Stimulated activated naive B cell treated with anti-CD40 and anti-IgM and Interleukin-4, amounts not matched to agents 10 μg/mL and 1 μg/mL and 100 μg/mL, for 72 hours (primary cell): ENCODE data around the gene CETN3.

Source experiments
- ATAC-seq, 2 donors: fragments of 150-1000 bp; cut with Tn5 transposase; replicated peaks; 2 replicates each; pipeline ENCODE4 v1.10.0; 2021; ENCODE audit warnings: moderate library complexity in 1 of 2
- DNase-seq: peaks from one replicate; pipeline ENCODE4 v3.0.0; 2021
- H3K27ac Mint-ChIP-seq: one replicate; pipeline ENCODE4 v1.8.0; 2022; ENCODE audit warnings: mild to moderate bottlenecking, mixed read lengths
- H3K27me3 Mint-ChIP-seq, 2 donors: one replicate each; pipeline ENCODE4 v1.8.0; 2022; ENCODE audit warnings: mixed read lengths in 2 of 2
- H3K36me3 Mint-ChIP-seq, 2 donors: one replicate each; pipeline ENCODE4 v1.8.0; 2022; ENCODE audit warnings: mixed read lengths in 2 of 2, mild to moderate bottlenecking in 1 of 2
- H3K4me1 Mint-ChIP-seq, 2 donors: one replicate each; pipeline ENCODE4 v1.8.0; 2022; ENCODE audit warnings: mixed read lengths in 2 of 2, mild to moderate bottlenecking in 1 of 2
- H3K4me3 Mint-ChIP-seq, 2 donors: one replicate each; pipeline ENCODE4 v1.8.0; 2022; ENCODE audit warnings: mild to moderate bottlenecking in 2 of 2, mixed read lengths in 2 of 2, moderate library complexity in 1 of 2
- H3K9me3 Mint-ChIP-seq, 2 donors: one replicate each; pipeline ENCODE4 v1.8.0; 2022; ENCODE audit warnings: mixed read lengths in 2 of 2, mild to moderate bottlenecking in 1 of 2

CETN3 gene

DNA sequence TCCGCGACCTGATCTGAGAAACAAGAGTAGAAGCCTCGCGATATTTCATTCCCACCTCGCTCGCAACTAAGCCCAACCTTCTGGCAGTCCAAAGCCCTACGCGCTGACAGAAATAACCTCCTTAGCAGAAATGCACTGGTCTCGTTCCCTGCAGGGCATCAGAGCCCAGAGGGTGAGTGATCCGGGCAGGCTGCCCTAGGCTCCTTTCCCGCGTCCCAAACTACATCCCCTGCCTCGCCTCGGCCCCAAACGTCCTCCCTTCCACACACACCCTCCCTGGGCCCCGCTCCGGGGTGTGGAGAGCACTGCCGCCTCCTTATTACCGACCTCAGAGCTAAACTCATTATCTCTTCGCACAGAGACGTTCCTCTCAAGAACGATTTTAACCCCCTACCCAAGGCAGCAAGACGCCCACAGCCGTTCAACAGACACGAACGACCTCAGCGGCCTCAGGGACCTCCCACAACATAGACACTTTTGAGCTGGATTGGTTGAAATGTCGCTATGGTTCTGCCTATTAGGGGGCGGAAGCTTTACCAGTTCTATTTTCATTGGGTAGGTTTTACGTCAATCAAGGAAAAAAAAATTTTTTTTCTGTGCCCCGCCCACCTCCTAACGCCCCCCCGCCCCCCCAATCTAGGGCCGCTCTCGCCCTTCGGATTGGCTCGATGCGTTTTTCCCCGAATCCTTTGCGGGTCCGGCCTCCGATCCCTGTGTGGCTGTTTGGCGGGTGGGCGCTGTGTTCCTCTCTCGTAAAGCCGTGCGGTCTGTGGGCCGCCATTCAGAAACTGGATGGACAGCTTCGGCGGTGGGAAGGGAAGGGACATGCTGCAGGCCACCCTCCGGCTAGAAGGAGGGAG, at the start of gene CETN3:
CETN3 (minus strand) TSS at position 439 of the 860 bp plus-strand sequence; CDS start at position 344, 95 bp downstream.
- no peak within 1 kb of the TSS for H3K4me3 Mint-ChIP-seq
- no peaks in the 10 kb centered on the region for H3K27me3 Mint-ChIP-seq
- DNase-seq (peak; percentile 91), ATAC-seq (peak; percentile 92 to 94)
- no peaks in the 10 kb centered on the region for H3K9me3 Mint-ChIP-seq
- peaks cover 13 to 29% of the 10 kb centered on the region in 2 donors for H3K36me3 Mint-ChIP-seq
- no peak within 1 kb of the TSS for H3K27ac Mint-ChIP-seq
- H3K4me1 Mint-ChIP-seq, result peaks cover 5 to 13% of the 10 kb centered on the region in 2 donors

DNA sequence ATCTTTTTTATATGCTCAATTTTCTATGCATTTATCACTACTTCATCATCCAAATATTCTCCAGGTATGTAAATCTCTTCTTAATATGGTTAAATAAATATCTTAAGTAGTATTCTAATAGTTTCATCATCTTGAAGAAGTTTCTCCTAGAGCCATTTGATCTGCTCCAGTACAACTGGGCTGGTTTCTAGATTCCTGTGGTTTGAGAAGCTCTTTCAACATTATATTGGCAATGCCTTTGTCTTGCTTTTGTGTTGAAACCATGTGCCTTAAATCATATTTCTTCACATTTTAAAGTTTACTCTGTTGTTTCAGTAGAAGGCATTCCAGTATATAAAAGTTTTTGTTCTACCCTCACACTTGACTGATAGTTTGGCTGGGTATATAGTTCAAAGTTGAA, 37.4 kb upstream of the CETN3 start:
- H3K27ac Mint-ChIP-seq, result no peak overlapping the region
- H3K27me3 Mint-ChIP-seq, result no peaks in the 10 kb centered on the region
- no peaks in the 10 kb centered on the region for H3K9me3 Mint-ChIP-seq
- no peaks in the 10 kb centered on the region for H3K36me3 Mint-ChIP-seq
- no peak for ATAC-seq
- no peak overlapping the region for H3K4me3 Mint-ChIP-seq
- DNase-seq, result no peak
- no peaks in the 10 kb centered on the region for H3K4me1 Mint-ChIP-seq

DNA sequence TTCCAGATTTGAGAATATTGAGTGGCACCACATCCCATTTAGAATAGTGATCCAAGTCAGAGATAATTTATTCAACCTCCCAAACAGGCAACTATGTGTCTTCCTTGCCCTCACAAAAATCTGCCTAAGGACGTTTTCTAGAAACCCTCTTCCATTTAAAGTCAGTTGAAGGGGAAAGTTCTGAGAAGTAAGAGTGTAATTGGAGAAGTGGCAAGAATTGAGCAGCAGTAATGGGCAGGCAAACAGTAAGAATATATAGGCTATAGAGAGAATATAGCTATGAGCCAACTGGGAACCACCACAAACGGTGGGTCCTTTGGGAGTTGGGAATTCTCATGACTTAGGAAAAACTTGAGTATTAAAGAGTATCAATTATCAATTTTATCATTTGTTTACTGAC, 31.1 kb upstream of the CETN3 start:
- Mint-ChIP-seq H3K36me3 (no peaks in the 10 kb centered on the region), H3K27ac (no peak overlapping the region), H3K4me1 (peaks cover 0 to 5% of the 10 kb centered on the region in 2 donors), H3K27me3 (no peaks in the 10 kb centered on the region), H3K9me3 (no peaks in the 10 kb centered on the region), H3K4me3 (no peak overlapping the region)
- no peak for ATAC-seq
- DNase-seq, result no peak

DNA sequence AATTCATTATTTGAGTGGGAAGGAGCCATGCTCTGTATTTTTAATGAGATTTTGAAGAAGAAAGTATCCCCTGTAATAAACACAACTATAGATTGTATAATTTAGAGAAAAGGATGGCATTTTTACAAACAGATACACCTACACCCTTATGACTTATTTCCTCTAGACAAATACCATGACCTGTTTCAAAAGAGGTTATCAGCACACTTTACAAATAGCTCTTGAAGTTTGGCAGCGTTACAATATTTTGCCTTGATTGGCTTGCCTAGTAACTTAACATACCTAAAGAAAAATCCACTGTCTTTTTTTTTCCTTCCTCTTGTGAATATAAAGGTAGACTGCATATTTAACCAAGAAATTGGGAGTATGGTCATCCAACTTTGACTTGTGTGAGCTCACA, 28.5 kb upstream of the CETN3 start:
- DNase-seq, result no peak
- Mint-ChIP-seq H3K4me1 (peaks cover 0 to 5% of the 10 kb centered on the region in 2 donors), H3K9me3 (no peaks in the 10 kb centered on the region), H3K36me3 (no peaks in the 10 kb centered on the region), H3K27me3 (no peaks in the 10 kb centered on the region), H3K4me3 (no peak overlapping the region), H3K27ac (no peak overlapping the region)
- ATAC-seq, result no peak

DNA sequence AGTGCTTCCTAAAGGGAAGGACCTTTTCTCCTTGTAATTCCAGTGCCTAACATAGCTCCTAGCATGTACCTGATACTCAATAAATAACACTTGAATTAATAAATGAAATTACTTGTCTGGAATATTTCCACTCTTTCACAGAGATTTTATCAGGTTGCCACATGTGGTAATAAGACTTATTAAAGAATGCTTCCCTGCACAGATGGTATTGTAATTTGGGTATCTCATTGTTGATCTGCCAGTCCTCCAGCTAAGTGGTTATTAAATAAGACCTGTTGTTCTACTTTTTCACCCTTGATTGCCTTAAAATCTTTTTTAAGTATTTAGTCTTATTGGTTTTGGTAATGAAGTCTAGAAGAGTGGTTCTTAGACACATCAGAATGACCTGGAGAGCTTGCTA, 28.1 kb upstream of the CETN3 start:
- H3K4me1 Mint-ChIP-seq, result peaks cover 0 to 5% of the 10 kb centered on the region in 2 donors
- H3K27me3 Mint-ChIP-seq, result no peaks in the 10 kb centered on the region
- ATAC-seq, result no peak
- H3K27ac Mint-ChIP-seq, result no peak overlapping the region
- H3K9me3 Mint-ChIP-seq, result no peaks in the 10 kb centered on the region
- H3K36me3 Mint-ChIP-seq, result no peaks in the 10 kb centered on the region
- no peak overlapping the region for H3K4me3 Mint-ChIP-seq
- no peak for DNase-seq

DNA sequence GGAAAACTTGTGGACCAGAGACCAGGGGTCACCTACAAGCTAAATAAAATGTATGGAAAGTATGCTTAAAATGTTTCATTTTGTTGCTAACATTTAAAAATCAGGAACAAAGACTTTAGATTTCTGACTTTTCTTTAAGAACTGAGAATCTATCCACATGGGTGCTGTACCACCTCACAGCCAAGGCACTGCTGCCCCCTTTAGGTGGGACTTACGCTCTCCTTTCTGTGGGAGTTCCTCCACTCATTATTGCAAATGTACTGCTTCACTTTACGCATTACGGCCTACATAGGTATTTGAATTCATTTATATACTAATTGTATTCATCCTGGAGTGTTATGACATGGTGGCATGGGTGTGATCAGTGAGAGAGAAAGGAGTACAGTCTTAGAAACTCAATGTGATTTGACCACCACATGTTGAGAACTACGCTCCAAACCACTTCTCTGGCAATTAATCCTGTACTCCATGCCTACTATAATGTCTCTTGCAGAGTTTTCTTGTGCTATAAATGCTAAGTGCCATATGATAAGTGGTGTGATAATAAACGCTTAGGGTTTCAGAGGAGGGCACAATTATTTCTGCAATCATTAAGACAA, 24.7 kb upstream of the CETN3 start:
- no peaks in the 10 kb centered on the region for H3K4me1 Mint-ChIP-seq
- H3K9me3 Mint-ChIP-seq, result no peaks in the 10 kb centered on the region
- H3K27me3 Mint-ChIP-seq, result peaks cover 0 to 6% of the 10 kb centered on the region in 2 donors
- ATAC-seq (peak; percentile 70 to 80), DNase-seq (peak; percentile 22)
- no peaks in the 10 kb centered on the region for H3K36me3 Mint-ChIP-seq
- no peak overlapping the region for H3K27ac Mint-ChIP-seq
- H3K4me3 Mint-ChIP-seq, result no peak overlapping the region

DNA sequence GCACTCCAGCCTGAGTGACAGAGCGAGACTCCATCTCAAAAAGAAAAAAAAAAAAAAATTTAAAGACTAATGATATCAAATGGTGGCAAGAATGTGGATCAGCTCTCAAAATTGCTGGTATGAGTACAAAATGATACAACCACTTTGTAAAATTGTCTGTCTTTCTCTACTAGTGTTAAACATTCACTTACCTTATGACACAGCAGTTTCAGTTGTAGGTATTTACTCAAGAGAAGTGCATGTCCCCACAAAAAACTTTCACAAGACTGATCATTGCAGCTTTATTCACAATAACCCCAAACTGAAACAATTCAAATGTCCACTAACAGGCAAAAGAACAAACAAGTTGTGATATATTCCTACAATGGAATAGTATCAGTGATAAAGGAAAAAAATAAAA, 14.7 kb upstream of the CETN3 start:
- ATAC-seq (no peak), DNase-seq (no peak)
- Mint-ChIP-seq H3K4me3 (no peak overlapping the region), H3K4me1 (peaks cover 0 to 1% of the 10 kb centered on the region in 2 donors), H3K27me3 (peaks cover 12 to 18% of the 10 kb centered on the region in 2 donors), H3K27ac (no peak overlapping the region), H3K36me3 (no peaks in the 10 kb centered on the region), H3K9me3 (no peaks in the 10 kb centered on the region)

DNA sequence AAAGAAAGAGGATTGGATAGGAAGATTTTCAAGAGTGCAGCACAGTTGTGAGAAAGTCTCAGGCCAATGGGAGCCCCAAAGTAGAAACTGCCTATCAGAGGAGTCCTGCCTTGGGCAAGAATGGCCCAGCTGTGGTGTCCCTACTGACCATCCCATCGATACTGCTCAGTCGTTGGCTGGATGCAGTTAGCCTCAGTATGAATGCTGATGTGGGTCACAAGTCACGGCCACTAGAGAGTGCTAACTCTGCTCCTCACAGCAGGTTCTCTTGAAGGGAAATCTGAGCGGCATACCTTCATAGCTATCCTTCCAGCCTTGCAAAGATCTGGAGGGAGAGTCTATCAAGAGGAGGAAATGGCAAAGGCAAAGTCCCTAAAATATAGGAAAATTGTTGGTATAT, 11.6 kb upstream of the CETN3 start:
- H3K36me3 Mint-ChIP-seq, result no peaks in the 10 kb centered on the region
- peaks cover 0 to 1% of the 10 kb centered on the region in 2 donors for H3K4me1 Mint-ChIP-seq
- ATAC-seq (no peak), DNase-seq (no peak)
- no peak overlapping the region for H3K4me3 Mint-ChIP-seq
- no peaks in the 10 kb centered on the region for H3K9me3 Mint-ChIP-seq
- no peak overlapping the region for H3K27ac Mint-ChIP-seq
- peaks cover 15 to 22% of the 10 kb centered on the region in 2 donors for H3K27me3 Mint-ChIP-seq

DNA sequence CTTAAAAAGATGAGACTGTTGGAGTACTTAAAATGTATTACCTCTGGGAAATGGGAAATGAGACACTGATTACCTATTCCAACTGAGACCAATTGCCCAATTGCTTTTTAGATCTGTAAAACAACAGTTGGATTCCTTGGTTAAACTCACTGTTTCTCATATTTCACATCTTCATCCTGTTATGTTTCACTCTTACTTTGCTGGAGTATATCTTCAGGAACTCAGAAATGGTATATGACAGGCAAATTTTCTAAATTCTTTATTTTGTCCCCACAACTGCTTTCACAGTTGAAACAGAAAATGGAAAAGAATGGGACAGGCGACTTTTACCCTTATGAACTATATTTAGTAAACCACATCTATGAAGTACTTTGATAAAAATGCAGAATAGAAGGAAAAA, 8.7 kb upstream of the CETN3 start:
- no peak for ATAC-seq
- H3K27me3 Mint-ChIP-seq, result peaks cover 15 to 22% of the 10 kb centered on the region in 2 donors
- DNase-seq, result no peak
- no peak overlapping the region for H3K4me3 Mint-ChIP-seq
- no peak overlapping the region for H3K27ac Mint-ChIP-seq
- H3K36me3 Mint-ChIP-seq, result peaks cover 0 to 9% of the 10 kb centered on the region in 2 donors
- no peaks in the 10 kb centered on the region for H3K9me3 Mint-ChIP-seq
- H3K4me1 Mint-ChIP-seq, result no peaks in the 10 kb centered on the region

DNA sequence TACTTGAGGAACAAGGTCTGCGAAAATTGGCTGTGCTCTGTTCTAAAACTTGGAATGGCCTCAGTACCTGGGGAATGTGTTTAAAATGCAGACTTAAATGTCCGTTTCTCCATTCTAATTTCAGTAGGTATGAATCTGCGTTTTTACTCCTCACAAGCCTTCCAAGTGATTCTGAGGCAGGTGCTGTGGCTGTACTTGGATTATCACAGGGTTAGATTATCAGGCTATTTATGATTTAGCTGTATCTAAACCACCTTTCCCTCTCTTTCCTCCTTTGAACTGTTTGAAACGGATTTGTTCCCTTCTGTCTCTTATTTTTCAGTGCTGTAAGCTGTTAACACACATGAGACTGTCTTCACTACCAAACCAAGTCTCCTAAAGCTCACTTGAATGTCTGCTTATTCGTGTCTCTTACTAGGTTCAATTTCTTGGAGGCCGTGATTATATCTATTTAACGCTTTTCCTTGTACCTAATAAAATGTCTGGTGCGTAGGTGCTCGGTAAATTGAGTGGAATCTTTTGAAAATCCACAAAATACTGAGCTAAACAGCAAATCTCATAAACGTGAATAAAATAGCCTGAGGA, 714 bp upstream of the CETN3 start:
- peaks cover 3 to 13% of the 10 kb centered on the region in 2 donors for H3K4me1 Mint-ChIP-seq
- no peak overlapping the region for H3K27ac Mint-ChIP-seq
- no peak for DNase-seq
- H3K4me3 Mint-ChIP-seq, result no peak overlapping the region
- no peak for ATAC-seq
- no peaks in the 10 kb centered on the region for H3K9me3 Mint-ChIP-seq
- H3K36me3 Mint-ChIP-seq, result peaks cover 9 to 23% of the 10 kb centered on the region in 2 donors
- H3K27me3 Mint-ChIP-seq, result no peaks in the 10 kb centered on the region

DNA sequence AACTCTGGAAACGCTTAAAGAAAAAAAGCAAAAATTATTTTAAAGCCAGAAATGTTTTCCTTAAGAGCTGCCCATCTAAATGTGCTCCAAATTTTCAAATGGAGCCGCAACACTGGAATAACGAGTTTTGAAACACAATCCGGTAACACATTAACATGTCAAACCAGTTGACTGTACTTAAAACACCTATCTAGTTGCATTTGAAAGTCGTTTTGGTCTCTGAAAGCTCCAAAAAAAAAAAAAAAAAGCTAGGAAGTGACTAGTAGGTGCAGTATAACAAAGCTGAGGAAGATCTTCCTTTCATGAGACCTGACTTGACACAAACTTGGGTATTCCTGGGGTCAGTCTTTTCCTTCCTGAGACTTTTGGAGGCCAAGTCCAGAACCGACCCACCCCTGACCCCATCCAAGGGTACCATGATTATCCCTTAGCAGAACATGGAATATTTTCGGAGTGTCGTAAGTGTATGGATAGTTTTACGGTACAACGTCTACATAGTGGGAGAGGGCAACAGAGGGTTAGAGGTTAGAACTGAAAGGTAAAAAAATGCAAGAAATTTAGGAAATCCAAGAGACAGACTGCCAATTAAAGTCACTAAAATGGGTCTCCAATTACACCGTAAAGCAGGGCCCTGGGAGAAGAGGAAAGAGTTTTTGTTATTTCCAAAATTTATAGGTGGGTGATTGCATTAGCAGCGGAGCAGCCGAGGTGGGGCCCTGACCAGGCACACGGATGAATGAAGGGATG, 812 bp downstream of the CETN3 start:
- Mint-ChIP-seq H3K4me3 (no peak overlapping the region), H3K36me3 (peaks cover 15 to 29% of the 10 kb centered on the region in 2 donors), H3K9me3 (no peaks in the 10 kb centered on the region), H3K27me3 (no peaks in the 10 kb centered on the region), H3K27ac (no peak overlapping the region), H3K4me1 (peaks cover 5 to 13% of the 10 kb centered on the region in 2 donors)
- ATAC-seq (peak in 1 of 2 donors; percentile 0), DNase-seq (no peak)

DNA sequence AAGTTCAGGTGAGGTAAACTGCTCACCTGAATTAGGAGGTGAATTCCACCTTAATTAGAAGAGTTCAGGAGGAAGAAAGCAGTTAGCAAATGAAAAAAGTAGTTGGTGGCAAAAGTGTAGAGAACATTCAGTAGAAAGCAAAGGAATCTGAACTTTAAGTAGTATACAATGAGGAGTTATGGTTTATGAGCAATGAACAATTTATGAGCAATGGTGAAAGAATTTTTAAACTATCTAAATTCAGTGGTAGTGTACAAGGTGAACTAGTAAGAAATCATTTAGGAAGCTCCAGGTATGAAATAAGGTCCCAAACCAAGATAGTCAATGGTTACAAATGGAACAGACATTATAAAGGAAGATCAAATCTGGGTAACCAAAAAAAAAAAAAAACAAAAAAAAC, 3.1 kb downstream of the CETN3 start:
- Mint-ChIP-seq H3K4me1 (peaks cover 8 to 13% of the 10 kb centered on the region in 2 donors), H3K27ac (no peak overlapping the region), H3K9me3 (no peaks in the 10 kb centered on the region), H3K4me3 (no peak overlapping the region), H3K36me3 (peaks cover 21 to 32% of the 10 kb centered on the region in 2 donors), H3K27me3 (no peaks in the 10 kb centered on the region)
- no peak for DNase-seq
- ATAC-seq, result no peak

DNA sequence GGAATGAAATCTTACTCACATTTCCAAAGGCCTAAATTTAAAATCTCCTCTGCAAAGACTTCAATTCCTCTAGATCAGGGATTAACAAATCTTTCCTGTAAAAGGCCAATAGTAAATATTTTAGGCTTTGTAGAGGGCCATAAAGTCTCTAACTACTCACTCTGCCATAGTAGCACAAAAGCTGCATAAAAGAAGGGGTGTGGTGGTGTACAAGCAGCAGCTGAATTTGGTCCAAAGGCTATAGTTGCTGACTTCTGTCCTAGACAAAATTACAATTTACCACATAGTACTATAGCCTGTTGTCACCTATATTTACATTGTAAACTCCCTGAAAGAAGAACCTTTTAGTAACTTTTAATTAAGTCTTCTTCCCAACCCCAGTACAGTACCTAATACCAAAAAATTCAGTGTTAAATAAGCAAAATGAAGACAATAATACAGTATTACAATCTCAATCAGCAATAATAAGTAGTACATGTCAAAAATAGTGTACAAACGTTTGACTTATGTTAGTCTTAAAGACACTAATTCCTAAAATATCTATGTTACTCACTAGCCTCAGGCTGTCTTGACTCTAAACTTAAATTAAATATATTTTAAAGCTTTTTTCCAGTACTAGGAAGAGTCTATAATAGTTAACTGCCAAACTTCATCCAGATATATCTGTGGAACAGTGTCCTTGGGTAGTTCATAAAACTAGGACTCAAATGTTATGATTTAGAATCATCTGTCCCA, 6.9 kb downstream of the CETN3 start:
- no peak overlapping the region for H3K27ac Mint-ChIP-seq
- DNase-seq (no peak), ATAC-seq (no peak)
- peaks cover 8 to 13% of the 10 kb centered on the region in 2 donors for H3K4me1 Mint-ChIP-seq
- H3K9me3 Mint-ChIP-seq, result no peaks in the 10 kb centered on the region
- no peak overlapping the region for H3K4me3 Mint-ChIP-seq
- no peaks in the 10 kb centered on the region for H3K27me3 Mint-ChIP-seq
- H3K36me3 Mint-ChIP-seq, result peaks cover 30 to 48% of the 10 kb centered on the region in 2 donors

DNA sequence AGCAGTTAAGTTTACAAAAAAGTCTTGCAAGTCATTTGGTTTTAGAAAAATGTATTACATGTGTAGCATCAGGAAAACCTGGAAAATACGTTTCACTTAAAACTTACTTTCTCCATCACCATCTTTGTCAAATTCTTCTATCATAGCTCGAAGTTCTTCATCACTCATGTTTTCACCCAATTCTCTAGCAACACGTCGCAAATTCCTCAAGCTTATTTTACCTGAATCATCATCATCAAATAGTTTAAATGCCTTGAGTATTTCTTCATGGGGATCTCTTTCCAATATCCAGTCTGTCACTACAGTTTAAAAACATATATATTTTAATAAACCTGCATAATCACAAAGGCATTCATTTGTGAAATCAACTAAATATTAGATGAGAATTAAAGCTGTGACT, 10.3 kb downstream of the CETN3 start:
- Mint-ChIP-seq H3K4me3 (no peak overlapping the region), H3K36me3 (peaks cover 16 to 28% of the 10 kb centered on the region in 2 donors), H3K27me3 (no peaks in the 10 kb centered on the region), H3K4me1 (peaks cover 0 to 3% of the 10 kb centered on the region in 2 donors), H3K27ac (no peak overlapping the region), H3K9me3 (no peaks in the 10 kb centered on the region)
- DNase-seq, result no peak
- ATAC-seq, result no peak
